HG03139 (cell line): ENCODE measurements around the gene MAK.
"Not testable (repeated sequence)": the region's sequence is repeated elsewhere in the genome, so short reads cannot be mapped to it uniquely, and the experiment has no call there.

Source experiments
- ATAC-seq: cut with Tn5 transposase; IDR thresholded peaks from one replicate; pipeline ENCODE4 v1.9.1; 2021; ENCODE audit not compliant: unreplicated experiment

The MAK gene

DNA sequence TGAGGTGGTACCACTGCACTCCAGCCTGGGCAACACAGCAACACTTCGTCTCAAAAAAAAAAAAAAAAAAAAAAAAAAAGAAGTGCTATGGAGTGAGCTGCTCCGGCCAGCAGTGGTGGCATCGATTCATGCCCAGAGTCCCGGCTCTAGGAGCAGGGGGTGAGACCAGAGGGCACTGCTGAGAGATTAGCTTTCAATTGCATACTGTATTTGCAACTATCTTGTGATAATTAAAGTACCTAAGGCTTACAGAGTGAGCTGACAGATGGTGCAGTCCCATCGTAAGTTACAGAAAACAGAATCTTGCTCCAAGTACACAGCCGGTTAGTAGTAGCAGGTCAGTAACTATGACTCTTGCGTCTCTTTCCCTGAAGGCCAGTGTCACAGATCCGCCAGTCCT lies 59.3 kb downstream of the MAK start:
- ATAC-seq = no peak

DNA sequence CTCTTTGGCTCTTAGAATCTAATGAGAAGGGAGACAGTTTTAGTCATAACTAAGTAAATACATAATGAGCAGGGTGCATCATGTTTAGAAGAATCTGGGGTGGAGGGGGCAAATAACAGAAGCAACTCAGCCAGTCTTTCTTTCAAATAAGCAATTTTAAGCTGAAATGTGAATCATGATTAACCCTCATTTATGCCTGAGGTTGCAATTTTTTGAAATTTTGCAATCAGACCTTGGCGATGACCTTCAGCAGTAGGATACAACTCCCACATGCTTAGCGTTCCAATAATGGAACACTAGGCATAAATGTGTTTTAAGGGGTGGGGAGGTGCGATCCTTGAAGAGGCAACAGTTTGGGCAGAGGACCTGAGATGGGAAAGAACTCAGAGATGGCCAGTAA lies 60.1 kb downstream of the MAK start:
- no peak for ATAC-seq

DNA sequence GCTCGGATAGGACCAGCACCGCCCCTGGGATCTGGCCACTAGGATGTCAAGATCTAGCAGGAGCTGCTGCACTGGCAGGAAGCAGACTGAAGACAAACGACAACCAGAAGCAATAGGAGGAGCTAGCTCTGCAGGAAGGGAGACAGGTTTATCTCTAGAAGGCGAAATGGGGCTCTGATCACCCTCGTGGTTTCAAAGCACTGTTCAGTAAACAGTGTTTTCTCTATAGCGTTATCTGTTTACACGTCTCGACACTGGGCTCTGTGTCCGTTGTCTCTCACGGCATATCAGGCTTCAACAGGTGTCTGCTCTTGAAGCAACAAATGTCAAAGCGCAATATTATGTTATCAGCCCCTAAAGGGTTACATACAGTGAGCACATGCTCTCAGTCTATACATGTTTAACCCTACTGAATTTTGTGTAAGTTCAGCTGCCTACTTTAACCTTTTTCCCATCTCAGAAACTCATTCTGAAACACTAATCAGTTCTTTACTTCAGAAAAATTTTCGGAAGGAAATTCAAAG lies 66.9 kb downstream of the MAK start:
- no peak for ATAC-seq

DNA sequence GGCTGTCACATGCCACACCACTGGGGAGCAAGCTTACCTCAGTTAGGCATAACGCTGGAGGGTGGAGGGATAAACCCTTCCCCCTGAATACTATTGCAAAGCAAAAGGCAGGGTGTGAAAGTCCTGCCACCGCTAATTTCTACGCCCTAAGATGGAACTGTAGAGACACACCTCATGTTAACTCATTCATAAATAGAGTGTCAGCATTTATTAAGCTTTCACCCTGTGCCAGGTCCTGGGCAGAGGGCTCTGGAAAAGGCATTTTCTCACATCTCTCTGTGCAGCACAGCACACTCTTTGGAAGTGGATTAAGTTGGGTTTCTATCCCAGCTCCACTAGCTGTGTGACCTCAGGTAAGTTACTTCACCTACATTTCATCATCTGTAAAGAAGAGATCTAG lies 68.9 kb downstream of the MAK start:
- no peak for ATAC-seq

DNA sequence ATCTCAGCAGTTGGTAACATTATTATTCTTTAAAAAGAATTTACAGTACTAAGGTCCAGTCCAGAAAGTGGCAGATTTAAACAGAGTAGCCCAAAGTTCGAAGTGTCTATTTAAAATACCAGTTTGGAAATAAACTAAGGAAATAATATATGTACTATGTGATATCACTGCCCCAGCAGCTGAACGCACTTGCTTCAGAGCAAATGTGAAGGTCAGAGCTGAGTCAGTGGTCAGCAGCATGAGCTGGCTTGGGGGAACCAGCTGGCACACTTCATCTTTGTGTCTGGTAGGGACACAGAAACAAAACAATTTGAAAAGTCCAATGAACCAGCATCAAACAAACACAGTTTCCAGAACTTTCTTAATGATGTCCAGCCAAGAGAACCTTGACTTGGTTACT lies 75.3 kb downstream of the MAK start:
- no peak for ATAC-seq

DNA sequence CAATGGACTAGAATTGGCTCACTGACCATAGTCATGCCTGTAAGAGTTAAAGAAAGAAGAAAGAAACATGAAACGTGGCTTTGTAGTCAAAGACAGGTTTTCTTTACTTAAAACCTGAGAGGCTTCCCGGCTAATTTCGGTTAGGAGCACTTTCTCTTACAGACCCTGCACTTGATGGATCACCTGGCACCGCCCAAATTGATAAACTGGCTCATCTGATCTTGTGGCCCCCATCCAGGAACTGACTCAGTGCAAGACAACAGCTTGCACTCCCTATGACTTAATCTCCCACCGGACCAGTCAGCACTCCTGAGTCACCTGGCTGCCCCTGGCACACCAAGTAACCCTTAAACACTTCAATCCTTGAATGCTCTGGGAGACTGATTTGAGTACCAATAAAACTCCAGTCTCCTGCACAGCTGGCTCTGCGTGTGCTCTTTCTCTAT lies 78.4 kb downstream of the MAK start:
- ATAC-seq = no peak

DNA sequence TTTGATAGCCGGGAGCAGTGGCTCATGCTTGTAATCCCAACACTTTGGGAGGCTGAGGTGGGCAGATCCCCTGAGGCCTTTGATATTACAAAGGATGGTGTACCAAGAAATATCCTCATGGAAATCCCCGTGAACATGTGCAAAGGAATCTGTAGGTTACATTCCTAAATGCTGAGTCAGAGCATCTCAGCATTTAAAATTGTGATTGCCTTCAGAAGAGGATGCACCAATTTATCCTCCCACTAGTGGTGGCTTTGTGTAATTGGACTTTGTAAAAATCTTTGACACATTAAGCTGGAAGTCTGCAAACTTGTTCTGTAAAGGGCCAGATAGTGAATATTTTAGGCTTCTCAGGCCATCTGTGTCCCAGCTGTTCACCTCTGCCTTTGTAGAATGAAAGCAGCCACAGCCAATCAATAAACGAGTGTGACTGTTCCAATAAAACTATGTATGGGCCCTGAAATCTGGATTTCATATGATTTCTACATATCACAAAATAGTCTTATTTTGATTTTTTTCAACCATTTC lies 79.0 kb downstream of the MAK start:
- ATAC-seq = no peak

DNA sequence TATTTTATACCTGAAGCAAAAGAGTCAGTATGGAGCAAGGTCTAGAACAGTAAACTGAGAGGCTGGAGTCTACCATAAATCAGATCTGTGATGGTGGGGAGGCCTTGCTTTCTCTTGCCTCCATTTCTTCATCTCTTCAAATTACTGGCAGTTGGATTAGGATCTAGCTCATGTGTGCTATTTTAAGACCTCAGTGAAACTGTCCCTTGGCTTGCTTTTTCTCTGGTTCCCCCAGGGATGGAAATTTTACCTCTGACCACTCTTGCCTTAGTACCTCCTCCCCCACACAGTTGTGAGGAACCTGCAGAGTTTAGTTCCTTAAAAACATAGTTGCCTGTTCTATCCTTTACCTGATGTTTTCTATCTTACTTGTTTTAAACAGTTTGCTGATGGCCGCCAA lies 82.3 kb downstream of the MAK start:
- no peak for ATAC-seq

DNA sequence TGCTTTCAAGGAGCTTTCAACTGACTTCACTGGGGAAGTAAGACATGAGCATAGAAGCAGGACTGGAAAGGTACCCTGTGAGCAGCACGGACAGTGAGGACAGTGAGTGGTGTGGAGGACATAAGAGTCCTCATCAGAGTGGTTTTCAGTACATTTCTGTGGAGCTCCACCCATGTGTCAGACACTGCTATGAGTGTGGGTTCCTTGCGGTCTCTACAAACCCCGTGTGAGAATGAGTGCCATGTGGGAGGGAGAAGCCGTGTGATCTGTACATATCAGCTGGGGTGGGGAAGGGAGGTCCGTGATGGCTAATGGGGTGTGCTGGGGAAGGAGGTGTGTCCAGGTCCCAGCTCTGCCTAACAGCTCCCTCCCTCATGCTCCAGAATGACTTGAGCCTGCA lies 86.6 kb downstream of the MAK start:
- not testable (repeated sequence) for ATAC-seq

DNA sequence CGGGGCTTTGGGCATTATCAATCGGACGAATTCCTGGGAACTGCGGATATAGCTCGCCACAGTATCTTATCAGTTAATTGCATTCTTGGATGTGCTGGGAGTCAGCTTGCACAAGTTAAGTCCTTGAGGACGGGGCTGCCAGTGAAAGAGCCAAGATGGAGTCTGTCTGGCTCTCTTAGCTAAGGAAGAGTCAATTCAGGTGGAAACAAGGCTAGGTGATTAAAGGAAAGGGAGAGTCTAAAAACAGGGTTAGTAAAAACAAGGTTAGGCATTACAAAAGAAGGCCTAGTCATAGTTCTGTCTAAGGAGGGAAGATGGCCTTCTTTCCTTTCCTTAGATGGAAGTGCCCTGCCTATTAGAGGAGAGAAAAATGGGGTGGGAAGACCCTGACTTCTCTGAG lies 87.8 kb downstream of the MAK start:
- not testable (repeated sequence) for ATAC-seq

DNA sequence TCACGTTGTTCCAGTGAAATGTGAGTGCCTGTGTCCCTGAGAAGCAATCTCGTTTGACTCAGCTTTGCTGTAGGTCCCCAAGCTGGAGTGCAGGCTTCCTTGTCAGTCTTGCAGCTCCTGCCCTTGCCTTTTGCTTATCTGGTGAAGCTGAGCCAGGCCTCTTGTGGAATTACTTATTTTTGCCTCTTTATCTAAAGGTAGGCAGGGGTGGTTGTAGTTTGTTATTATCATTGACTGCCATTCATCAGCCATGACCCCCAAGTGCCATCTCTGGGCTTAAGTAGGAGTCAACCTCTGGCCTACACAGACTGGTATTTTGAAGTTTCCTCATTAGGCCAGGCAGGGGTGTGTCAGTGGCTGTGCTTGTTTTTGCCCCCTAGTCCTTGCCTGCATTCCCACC lies 88.6 kb downstream of the MAK start:
- no peak for ATAC-seq

DNA sequence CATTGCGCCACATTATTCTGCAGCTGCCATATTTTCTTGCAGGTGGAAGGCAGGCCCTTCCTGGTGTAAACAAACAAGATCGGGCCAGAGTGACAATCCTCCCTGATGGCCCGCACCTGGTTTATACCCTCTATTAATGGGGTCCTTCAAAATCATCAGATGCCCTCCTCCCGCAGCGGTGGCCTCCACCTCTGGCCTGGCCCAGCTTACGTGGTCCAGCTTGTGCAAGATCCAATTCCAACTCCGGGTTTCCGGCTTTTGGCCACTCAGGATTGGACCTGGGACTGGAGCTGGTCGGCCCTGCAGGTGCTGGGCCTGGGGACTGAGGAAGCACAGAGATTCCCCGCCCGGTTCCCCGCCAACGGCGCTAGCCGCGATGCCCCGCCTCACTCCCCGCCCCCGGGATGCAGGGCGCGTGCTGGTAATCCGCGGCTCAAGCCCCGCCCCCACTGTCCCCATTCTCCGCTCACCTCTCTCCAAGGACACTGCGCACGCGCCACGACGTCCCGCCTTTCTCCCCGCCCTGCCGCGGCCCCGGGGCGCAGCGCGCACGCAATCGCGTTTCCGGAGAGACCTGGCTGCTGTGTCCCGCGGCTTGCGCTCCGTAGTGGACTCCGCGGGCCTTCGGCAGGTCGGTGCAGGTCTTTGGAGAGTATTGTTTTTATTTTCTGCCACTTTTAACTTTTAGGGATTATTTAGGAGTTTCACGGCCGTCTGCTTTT lies 90.9 kb downstream of the MAK start, which contains the start of gene TMEM14B:
Gene TMEM14B (plus strand): TSS at position 555 of the 722 bp plus-strand sequence. CDS start 1,441 bp downstream, outside the sequence.
- peak; percentile 94 for ATAC-seq

DNA sequence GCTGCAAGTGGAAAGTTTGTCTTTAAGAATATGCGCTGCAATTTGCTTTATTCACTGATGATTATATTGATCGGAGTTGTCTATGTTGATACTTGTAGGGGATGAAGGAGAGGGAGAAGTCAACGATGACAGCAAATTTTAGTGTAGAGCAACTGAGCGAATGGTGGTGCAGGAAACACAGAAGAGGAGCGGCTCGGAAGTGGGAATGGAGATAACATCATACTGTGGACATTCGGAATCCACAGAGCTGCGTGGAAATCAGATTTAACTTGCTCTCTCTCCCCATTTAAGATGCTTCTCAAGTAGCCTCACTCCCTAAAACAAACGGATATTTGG lies 91.5 kb downstream of the MAK start:
- ATAC-seq = no peak

DNA sequence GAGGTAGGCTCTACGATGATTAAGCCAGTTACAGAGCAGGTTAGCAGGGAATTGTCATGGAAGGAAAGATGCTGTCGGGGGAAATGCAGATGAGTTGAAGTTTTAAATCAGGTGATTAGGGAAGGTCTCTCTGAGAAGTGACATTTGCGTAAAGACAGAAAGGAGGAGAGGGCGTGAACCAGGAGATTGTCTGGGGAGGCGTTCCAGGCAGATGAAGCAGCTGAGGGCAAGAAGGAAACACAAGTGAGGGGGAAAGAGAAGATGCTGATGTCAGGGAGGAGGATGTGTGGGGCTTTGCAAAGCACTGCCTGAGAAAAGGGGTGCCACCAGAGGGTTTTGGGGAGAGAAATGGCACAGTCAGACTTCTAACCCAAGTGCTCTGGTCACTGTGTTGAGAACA lies 93.2 kb downstream of the MAK start:
- ATAC-seq = no peak

DNA sequence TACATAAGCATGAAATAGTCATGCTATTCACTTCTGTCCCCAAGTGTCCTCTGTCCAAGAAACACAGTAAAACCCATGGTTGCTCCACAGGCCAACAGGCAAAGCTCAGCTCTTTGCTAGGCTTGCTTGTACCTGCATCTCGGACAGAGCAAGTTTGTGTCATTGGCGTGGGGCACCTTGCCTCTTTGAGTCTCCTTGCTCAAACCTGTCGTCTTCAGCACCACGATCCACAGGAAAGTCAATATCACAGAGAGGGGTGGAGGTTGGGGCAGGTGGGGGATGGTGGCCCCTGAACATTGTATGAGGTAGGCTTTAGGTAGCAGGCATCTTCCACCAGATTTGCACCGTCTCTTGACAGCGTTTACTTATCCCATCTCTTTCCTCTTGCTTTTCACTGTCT lies 94.8 kb downstream of the MAK start:
- no peak for ATAC-seq

DNA sequence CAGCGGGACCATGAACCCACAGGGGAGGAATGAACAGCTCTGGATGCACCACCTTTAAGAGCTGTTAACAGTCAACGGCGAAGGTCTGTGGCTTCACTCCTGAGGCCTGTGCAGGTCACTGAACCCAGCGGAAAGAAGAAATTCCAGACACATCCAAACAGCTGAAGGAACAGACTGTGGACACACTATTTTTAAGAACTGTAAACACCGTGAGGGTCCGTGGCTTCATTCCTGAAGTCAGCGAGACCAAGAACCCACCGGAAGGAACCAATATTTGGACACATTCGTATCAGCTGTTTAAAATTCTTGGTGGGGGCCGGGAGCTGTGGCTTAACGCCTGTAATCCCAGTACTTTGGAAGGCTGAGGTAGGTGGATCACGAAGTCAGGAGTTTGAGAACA lies 96.1 kb downstream of the MAK start:
- no peak for ATAC-seq

DNA sequence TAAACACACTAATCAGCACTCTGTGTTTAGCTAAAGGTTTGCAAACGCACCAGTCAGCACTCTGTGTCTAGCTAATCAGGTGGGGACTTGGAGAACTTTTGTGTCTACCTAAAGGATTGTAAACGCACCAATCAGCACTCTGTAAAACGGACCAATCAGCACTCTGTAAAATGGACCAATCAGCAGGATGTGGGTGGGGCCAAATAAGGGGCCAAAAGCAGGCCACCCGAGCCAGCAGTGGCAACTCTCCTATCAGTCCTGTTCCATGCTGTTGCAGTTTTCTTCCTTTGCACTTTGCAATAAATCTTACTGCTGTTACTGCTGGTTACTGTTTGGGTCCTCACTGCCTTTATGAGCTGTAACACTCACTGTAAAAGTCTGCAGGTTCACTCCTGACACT lies 96.7 kb downstream of the MAK start:
- not testable (repeated sequence) for ATAC-seq

DNA sequence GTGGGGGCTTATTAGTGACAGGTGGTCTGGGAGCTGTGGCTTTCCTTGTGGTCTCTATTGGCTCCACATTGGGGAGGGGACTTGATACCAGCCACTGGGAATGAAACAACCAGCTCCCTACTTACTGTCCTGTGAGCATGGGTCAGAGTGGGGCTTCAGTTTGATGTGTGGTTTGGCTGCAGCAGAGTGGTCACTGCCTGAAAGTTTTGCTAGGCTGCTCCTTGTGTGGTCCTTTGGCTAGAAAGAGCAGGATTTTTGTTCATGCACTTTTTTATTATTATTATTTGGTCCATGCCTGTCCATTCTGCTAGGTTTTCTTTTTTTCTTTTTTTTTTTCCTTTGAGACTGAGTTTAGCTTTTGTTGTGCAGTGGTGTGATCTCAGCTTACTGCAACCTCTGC lies 98.3 kb downstream of the MAK start:
- ATAC-seq = no peak

DNA sequence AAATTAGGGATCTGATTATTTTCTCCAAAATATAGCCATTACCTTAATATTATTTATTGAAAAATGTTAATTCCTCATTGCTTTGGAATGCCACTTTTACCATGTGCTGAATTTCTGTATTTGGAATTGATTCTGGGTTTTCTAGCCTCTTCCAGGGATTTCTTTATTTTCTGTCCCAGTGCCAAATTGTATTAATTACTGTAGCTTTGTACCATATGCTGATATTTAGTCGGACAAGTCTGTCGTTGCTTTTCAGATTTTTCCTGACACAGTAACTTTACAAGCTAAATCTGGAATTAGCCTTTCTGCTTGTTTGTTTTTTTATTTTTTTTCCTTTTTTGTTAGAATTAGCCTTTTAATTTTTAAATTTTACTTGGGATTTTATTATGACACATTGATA lies 101.6 kb downstream of the MAK start:
- ATAC-seq = no peak

DNA sequence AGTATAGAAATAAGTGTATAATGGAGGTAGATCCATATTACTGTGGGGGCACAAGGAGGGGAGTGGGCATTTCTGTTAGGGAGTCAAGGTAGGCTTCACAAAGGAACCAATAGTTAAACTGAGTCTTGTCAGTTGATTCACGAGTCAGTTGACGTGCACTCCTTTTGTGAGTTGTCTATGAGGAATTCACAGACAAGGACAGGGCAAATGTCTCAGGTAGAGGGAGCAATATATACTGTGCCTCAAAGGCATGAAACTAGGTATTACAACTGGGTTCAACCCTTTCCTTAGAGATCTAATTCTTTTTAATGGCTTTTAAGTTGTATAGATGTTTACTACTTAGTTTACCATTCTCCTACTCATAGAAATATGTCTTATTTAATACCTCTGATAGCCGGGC lies 104.5 kb downstream of the MAK start:
- no peak for ATAC-seq

DNA sequence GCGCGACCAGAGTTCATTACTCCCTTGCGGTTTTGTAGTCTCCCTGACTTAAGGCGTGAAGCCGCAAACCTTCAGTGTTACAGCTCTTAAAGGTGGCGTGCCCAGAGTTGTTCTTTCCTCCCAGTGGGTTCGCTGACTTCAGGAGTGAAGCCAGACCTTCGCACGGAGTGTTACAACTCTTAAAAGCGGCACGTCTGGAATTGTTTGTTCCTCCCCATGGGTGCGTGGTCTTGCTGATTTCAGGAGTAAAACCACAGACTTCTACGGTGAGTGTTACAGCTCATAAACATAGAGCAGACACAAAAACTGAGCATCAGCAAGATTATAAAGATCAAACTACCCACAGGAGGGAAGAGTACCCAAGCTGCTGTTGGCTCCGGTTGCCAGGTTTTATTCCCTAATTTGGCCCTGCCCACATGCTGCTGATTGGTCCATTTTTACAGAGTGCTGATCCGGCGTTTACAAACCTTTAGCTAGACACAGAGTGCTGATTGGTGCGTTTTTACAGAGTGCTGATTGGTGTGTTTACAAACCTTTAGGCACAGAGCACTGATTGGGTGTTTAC lies 105.1 kb downstream of the MAK start:
- ATAC-seq = no peak

DNA sequence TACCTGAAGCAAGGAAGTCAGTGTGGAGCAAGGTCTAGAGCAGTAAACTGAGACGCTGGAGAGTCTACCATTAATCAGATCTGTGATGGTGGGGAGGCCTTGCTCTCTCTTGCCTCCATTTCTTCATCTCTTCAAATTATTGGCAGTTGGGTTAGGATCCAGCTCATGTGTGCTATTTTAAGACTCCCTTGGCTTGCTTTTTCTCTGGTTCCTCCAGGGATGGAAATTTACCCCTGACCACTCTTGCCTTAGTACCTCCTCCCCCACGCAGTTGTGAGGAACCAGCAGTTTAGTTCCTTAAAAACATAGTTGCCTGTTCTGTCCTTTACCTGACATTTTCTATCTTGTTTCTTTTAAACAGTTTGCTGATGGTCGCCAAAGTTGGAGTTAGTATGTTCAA lies 108.1 kb downstream of the MAK start:
- no peak for ATAC-seq

DNA sequence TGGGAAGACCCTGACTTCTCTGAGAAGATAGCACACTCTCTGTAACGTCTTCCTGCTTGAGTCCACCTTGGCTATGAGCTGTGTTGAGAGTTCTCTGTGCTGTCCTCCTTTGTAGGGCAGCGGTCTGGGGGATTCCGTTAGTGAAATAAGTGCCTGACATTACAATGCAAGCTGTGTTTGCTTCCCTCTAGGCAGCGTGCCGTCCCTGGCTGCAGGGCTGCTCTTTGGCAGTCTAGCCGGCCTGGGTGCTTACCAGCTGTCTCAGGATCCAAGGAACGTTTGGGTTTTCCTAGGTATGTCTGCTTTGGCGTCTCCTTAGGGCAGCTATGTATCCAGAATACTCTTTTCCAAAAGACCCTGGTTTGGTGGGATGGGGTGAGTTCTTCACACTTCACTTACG lies 112.6 kb downstream of the MAK start:
- no peak for ATAC-seq
